Neural progenitor cell (in vitro differentiated cells): ENCODE data around the gene ARSD. TPM values are rescaled to one million over a fixed set of nuclear protein-coding genes. Genes with fewer than 3 reads are reported as not detected.

Experiments
- DNase-seq: peaks from one replicate; pipeline ENCODE4 v3.0.0-alpha.2; 2016; ENCODE audit warnings: low spot score
- H2AFZ ChIP-seq: fragments of 200-600 bp; sonication (generic); replicated peaks from 2 replicates; pipeline ENCODE4 v1.6.1; 2016; ENCODE audit warnings: antibody characterized with exemption
- H3F3A ChIP-seq: fragments of 200-600 bp; sonication (generic); 2 replicates; pipeline ENCODE4 v1.6.1; 2016; ENCODE audit warnings: antibody characterized with exemption, low read depth
- H3K27ac ChIP-seq: fragments of 200-600 bp; sonication (generic); 2 replicates; pipeline ENCODE4 v1.5.1; 2016; ENCODE audit warnings: mild to moderate bottlenecking
- H3K27me3 ChIP-seq: fragments of 200-600 bp; sonication (generic); 2 replicates; pipeline ENCODE4 v1.6.1; 2016; ENCODE audit warnings: mild to moderate bottlenecking, moderate library complexity
- H3K36me3 ChIP-seq: fragments of 200-600 bp; sonication (generic); 2 replicates; pipeline ENCODE4 v1.5.1; 2016
- H3K4me1 ChIP-seq: fragments of 200-600 bp; sonication (generic); 2 replicates; pipeline ENCODE4 v1.6.1; 2016; ENCODE audit warnings: mixed run types
- H3K4me2 ChIP-seq: fragments of 200-600 bp; sonication (generic); 2 replicates; pipeline ENCODE4 v1.6.1; 2016
- H3K4me3 ChIP-seq: fragments of 200-600 bp; sonication (generic); 2 replicates; pipeline ENCODE4 v1.5.1; 2016
- H3K79me2 ChIP-seq: fragments of 200-600 bp; sonication (generic); 2 replicates; pipeline ENCODE4 v1.6.1; 2016; ENCODE audit warnings: low read depth
- H3K9ac ChIP-seq: fragments of 200-600 bp; sonication (generic); 2 replicates; pipeline ENCODE4 v1.6.1; 2016
- H3K9me3 ChIP-seq: fragments of 200-600 bp; sonication (generic); 2 replicates; pipeline ENCODE4 v1.5.1; 2016; ENCODE audit warnings: low read depth
- H4K20me1 ChIP-seq: fragments of 200-600 bp; sonication (generic); 2 replicates; pipeline ENCODE4 v1.6.1; 2016; ENCODE audit warnings: low read depth
- H3K27ac Mint-ChIP-seq: 3 replicates; pipeline ENCODE4 v1.8.0; 2021; ENCODE audit warnings: mixed read lengths
- H3K27me3 Mint-ChIP-seq: 2 replicates; pipeline ENCODE4 v1.8.0; 2022; ENCODE audit warnings: low read depth, mild to moderate bottlenecking, inconsistent platforms, moderate library complexity, mixed read lengths; ENCODE audit not compliant: insufficient read depth
- H3K36me3 Mint-ChIP-seq: 3 replicates; pipeline ENCODE4 v1.8.0; 2021; ENCODE audit warnings: mixed read lengths
- H3K4me1 Mint-ChIP-seq: 3 replicates; pipeline ENCODE4 v1.8.0; 2021; ENCODE audit warnings: mixed read lengths
- H3K4me3 Mint-ChIP-seq: 3 replicates; pipeline ENCODE4 v1.8.0; 2021; ENCODE audit warnings: mild to moderate bottlenecking, moderate library complexity, mixed read lengths
- H3K9me3 Mint-ChIP-seq: 3 replicates; pipeline ENCODE4 v1.8.0; 2020; ENCODE audit warnings: mixed read lengths
- EZH2 ChIP-seq: fragments of 200-600 bp; sonication (generic); IDR thresholded peaks from 2 replicates; pipeline ENCODE4 v1.6.1; 2017; ENCODE audit warnings: antibody characterized with exemption, mild to moderate bottlenecking, moderate library complexity
- EZH2phosphoT487 ChIP-seq: fragments of 200-600 bp; sonication (generic); IDR thresholded peaks from 2 replicates; pipeline ENCODE4 v1.6.1; 2017; ENCODE audit warnings: antibody characterized with exemption
- total RNA-seq: library from RNA; depleted of rRNA; stranded (reverse); fragments of >200 nt; gene quantifications from 2 replicates; pipeline ENCODE4 v1.2.3, GENCODE V29; 2015; ENCODE audit warnings: low replicate concordance
- TF ChIP-seq, protein P1 (sequence below): fragments of 200-600 bp; sonication (generic); IDR thresholded peaks from 2 replicates; pipeline ENCODE4 v1.5.1; 2017; ENCODE audit warnings: antibody characterized with exemption, mild to moderate bottlenecking

Gene ARSD
- total RNA-seq, 1 donor from 2014 or later = 4.3 TPM

DNA sequence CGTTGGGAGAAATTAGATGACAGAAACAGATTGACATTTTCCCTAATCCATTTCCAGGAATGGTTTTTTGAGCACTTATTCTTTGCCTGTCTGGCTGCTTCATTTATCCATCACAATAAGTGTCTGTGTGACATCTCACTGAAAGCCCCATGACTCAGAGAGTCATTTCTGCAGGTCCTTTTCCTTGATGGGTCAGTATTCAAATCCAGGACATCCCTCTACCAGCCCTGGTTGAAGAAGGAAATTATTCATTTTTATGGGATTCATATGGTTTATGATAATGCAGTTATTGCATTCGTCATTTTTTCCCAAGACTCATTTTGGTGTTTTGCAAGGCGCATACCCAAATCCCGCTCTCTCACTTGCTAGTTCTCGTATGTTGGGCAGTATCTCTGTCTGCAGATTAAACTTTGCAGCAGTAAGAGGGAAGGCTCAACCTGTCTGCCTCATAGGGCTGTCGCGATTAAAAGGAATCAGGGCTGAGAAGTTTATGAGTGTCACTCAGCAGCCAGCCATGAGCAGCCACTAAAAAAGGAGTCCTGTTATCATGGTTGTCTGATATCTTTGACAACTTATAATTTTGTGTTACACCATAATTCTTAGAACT lies 56.4 kb downstream of the ARSD start:
- Mint-ChIP-seq H3K36me3 (peaks cover 57% of the 10 kb centered on the region), H3K4me3 (no peak overlapping the region), H3K4me1 (no peaks in the 10 kb centered on the region), H3K9me3 (peaks cover 17% of the 10 kb centered on the region), H3K27ac (no peak overlapping the region), H3K27me3 (peaks cover 4% of the 10 kb centered on the region)
- no peak overlapping the region for H3K4me3 ChIP-seq
- no peaks in the 10 kb centered on the region for H3K4me1 ChIP-seq
- no peak overlapping the region for H3K9ac ChIP-seq
- H4K20me1 ChIP-seq = no peaks in the 10 kb centered on the region
- peaks cover 3% of the 10 kb centered on the region for H3K36me3 ChIP-seq
- H3F3A ChIP-seq = no peaks in the 10 kb centered on the region
- H3K4me2 ChIP-seq = no peak overlapping the region
- TF ChIP-seq EZH2phosphoT487 (no peak), EZH2 (no peak)
- TF ChIP-seq, protein P1, sequence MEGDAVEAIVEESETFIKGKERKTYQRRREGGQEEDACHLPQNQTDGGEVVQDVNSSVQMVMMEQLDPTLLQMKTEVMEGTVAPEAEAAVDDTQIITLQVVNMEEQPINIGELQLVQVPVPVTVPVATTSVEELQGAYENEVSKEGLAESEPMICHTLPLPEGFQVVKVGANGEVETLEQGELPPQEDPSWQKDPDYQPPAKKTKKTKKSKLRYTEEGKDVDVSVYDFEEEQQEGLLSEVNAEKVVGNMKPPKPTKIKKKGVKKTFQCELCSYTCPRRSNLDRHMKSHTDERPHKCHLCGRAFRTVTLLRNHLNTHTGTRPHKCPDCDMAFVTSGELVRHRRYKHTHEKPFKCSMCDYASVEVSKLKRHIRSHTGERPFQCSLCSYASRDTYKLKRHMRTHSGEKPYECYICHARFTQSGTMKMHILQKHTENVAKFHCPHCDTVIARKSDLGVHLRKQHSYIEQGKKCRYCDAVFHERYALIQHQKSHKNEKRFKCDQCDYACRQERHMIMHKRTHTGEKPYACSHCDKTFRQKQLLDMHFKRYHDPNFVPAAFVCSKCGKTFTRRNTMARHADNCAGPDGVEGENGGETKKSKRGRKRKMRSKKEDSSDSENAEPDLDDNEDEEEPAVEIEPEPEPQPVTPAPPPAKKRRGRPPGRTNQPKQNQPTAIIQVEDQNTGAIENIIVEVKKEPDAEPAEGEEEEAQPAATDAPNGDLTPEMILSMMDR = no peak
- no peaks in the 10 kb centered on the region for H3K27me3 ChIP-seq
- H3K79me2 ChIP-seq = no peaks in the 10 kb centered on the region
- no peak overlapping the region for H2AFZ ChIP-seq
- no peak for DNase-seq
- no peak overlapping the region for H3K27ac ChIP-seq
- H3K9me3 ChIP-seq = no peaks in the 10 kb centered on the region

DNA sequence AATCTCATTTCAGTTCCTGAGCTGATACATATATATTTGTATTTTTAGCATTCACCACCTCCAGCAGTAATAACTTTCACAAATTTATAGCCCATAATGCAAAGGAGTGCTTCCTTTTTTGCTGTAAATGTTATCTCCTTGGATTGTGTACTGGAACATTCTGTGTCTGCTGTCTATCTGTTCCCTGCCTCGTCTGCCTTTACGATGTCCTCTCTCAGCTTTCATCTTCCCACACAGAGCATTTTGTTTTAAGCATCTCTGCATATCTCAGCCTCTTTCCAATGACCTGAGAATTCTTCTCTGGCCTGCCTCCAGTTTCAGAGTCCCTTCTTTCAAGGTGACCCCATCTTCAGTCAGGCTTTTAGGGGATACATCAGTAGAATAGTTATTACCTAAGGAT lies 57.3 kb downstream of the ARSD start:
- H3K27me3 Mint-ChIP-seq = peaks cover 4% of the 10 kb centered on the region
- Histone ChIP-seq H3K79me2 (no peaks in the 10 kb centered on the region), H3K9me3 (no peaks in the 10 kb centered on the region), H4K20me1 (no peaks in the 10 kb centered on the region), H3F3A (no peaks in the 10 kb centered on the region), H3K4me2 (no peak overlapping the region), H3K27me3 (no peaks in the 10 kb centered on the region), H3K36me3 (peaks cover 3% of the 10 kb centered on the region), H3K4me1 (no peaks in the 10 kb centered on the region), H3K27ac (no peak overlapping the region), H2AFZ (no peak overlapping the region), H3K4me3 (no peak overlapping the region), H3K9ac (no peak overlapping the region)
- peaks cover 60% of the 10 kb centered on the region for H3K36me3 Mint-ChIP-seq
- H3K4me3 Mint-ChIP-seq = no peak overlapping the region
- H3K27ac Mint-ChIP-seq = no peak overlapping the region
- no peak for TF ChIP-seq EZH2
- TF ChIP-seq, protein P1 = no peak
- TF ChIP-seq EZH2phosphoT487 = no peak
- H3K4me1 Mint-ChIP-seq = no peaks in the 10 kb centered on the region
- peaks cover 17% of the 10 kb centered on the region for H3K9me3 Mint-ChIP-seq
- DNase-seq = no peak

DNA sequence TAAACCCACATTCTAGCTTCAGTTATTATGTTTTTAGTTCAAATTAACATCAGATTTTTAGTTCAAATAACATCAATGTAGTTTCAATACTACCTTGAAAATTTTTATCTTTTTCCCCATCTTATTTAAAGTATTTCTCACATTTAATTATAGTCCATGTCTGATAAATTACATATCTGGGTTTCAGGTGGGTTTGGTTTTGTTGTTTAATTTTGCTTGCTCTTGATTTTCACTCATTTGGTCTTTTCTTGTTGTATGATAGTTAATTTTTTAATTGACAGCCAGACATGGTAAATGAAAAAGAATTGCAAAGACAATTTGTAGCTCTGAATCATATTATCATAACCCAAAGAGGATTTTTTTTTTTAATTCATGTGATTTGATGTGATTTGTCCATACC lies 58.5 kb downstream of the ARSD start:
- H3K27me3 ChIP-seq = no peaks in the 10 kb centered on the region
- no peak overlapping the region for H3K27ac ChIP-seq
- no peaks in the 10 kb centered on the region for H4K20me1 ChIP-seq
- H3K36me3 ChIP-seq = no peaks in the 10 kb centered on the region
- H2AFZ ChIP-seq = no peak overlapping the region
- Mint-ChIP-seq H3K9me3 (peaks cover 17% of the 10 kb centered on the region), H3K27me3 (peaks cover 3% of the 10 kb centered on the region), H3K4me1 (no peaks in the 10 kb centered on the region), H3K36me3 (peaks cover 57% of the 10 kb centered on the region), H3K27ac (no peak overlapping the region), H3K4me3 (no peak overlapping the region)
- no peak overlapping the region for H3K4me3 ChIP-seq
- H3F3A ChIP-seq = no peaks in the 10 kb centered on the region
- no peak for DNase-seq
- TF ChIP-seq EZH2phosphoT487 = no peak
- TF ChIP-seq, protein P1 = no peak
- no peak for TF ChIP-seq EZH2
- H3K9me3 ChIP-seq = no peaks in the 10 kb centered on the region
- H3K4me1 ChIP-seq = no peaks in the 10 kb centered on the region
- H3K79me2 ChIP-seq = no peaks in the 10 kb centered on the region
- H3K9ac ChIP-seq = no peak overlapping the region
- H3K4me2 ChIP-seq = no peak overlapping the region
